ENCODE data around the gene INHBA. TPM values are rescaled to one million over a fixed set of nuclear protein-coding genes. Genes with fewer than 3 reads are reported as not detected.

The INHBA gene
- total and polyA plus RNA-seq, 2 experiments from 2014 or later = 5.5 to 8.8 TPM

- Histone ChIP-seq H3K9ac (no peak overlapping the region), H3K9me3 (ENCODE audit: low read depth) (no peaks in the 10 kb centered on the region), H4K20me1 (ENCODE audit: insufficient read depth) (no peaks in the 10 kb centered on the region), H3K36me3 (ENCODE audit: low read depth) (no peaks in the 10 kb centered on the region), H3K4me2 (ENCODE audit: unreplicated experiment) (no peak overlapping the region), H3K4me3 (no peak overlapping the region), H3K9me2 (ENCODE audit: insufficient read depth) (no peaks in the 10 kb centered on the region), H3K4me1 (ENCODE audit: insufficient read depth) (peaks cover 16% of the 10 kb centered on the region), H2AFZ (no peak overlapping the region), H3K27me3 (replicated peaks; ENCODE audit: insufficient read depth) (no peaks in the 10 kb centered on the region), H3K27ac (no peak overlapping the region), H3F3A (ENCODE audit: insufficient read depth) (peaks cover 74% of the 10 kb centered on the region), H3K79me2 (ENCODE audit: insufficient read depth) (peaks cover 28% of the 10 kb centered on the region)
- DNase-seq = no peak
- in situ Hi-C loops (cut with MboI) = no loop called here
- TF ChIP-seq EZH2 (IDR thresholded peaks at IDR 0.05; ENCODE audit: insufficient read depth, poor library complexity, severe bottlenecking) (no peak), EZH2phosphoT487 (IDR thresholded peaks at IDR 0.05; ENCODE audit: insufficient read depth, low read depth) (no peak)
- 96% methylated on average over 15 to 16 of the region's 16 CpGs for WGBS, 2 experiments (ENCODE audit: low coverage in 1 of 2, low lambda C conversion rate in 2 of 2, missing lambda C conversion rate in 2 of 2)
Measured at GRCh38 chr7:41689815-41690214, 13.1 kb downstream of the INHBA start.

GRCh38 chr7:41688906-41689305 is 14.0 kb downstream of the INHBA start:
- no peaks in the 10 kb centered on the region for H3K9me3 ChIP-seq (ENCODE audit: low read depth)
- no peak overlapping the region for H3K27ac ChIP-seq
- no peak for DNase-seq
- H2AFZ ChIP-seq = no peak overlapping the region
- H4K20me1 ChIP-seq (ENCODE audit: insufficient read depth) = no peaks in the 10 kb centered on the region
- TF ChIP-seq EZH2phosphoT487 (IDR thresholded peaks at IDR 0.05; ENCODE audit: insufficient read depth, low read depth) = no peak
- no peak for TF ChIP-seq EZH2 (IDR thresholded peaks at IDR 0.05; ENCODE audit: insufficient read depth, poor library complexity, severe bottlenecking)
- H3K4me1 ChIP-seq (ENCODE audit: insufficient read depth) = peaks cover 10% of the 10 kb centered on the region; the same call in 1 of the 2 replicates
- H3K9me2 ChIP-seq (ENCODE audit: insufficient read depth) = no peaks in the 10 kb centered on the region
- no peaks in the 10 kb centered on the region for H3K27me3 ChIP-seq (replicated peaks; ENCODE audit: insufficient read depth)
- WGBS, 2 experiments (ENCODE audit: low coverage in 1 of 2, low lambda C conversion rate in 2 of 2, missing lambda C conversion rate in 2 of 2) = 77 to 82% methylated on average over 2 of the region's 2 CpGs
- H3F3A ChIP-seq (ENCODE audit: insufficient read depth) = peaks cover 73% of the 10 kb centered on the region
- in situ Hi-C loops (cut with MboI) = no loop called here
- H3K4me3 ChIP-seq = no peak overlapping the region
- no peak overlapping the region for H3K9ac ChIP-seq
- no peak overlapping the region for H3K4me2 ChIP-seq (ENCODE audit: unreplicated experiment)
- H3K79me2 ChIP-seq (ENCODE audit: insufficient read depth) = peaks cover 18% of the 10 kb centered on the region
- no peaks in the 10 kb centered on the region for H3K36me3 ChIP-seq (ENCODE audit: low read depth)

GRCh38 chr7:41688012-41688625 is 14.8 kb downstream of the INHBA start:
- in situ Hi-C loops (cut with MboI) = no loop called here
- 95 to 100% methylated on average over 2 of the region's 2 CpGs for WGBS, 2 experiments (ENCODE audit: low coverage in 1 of 2, low lambda C conversion rate in 2 of 2, missing lambda C conversion rate in 2 of 2)
- H3K36me3 ChIP-seq (ENCODE audit: low read depth) = no peaks in the 10 kb centered on the region
- no peaks in the 10 kb centered on the region for H3K27me3 ChIP-seq (replicated peaks; ENCODE audit: insufficient read depth)
- TF ChIP-seq EZH2phosphoT487 (IDR thresholded peaks at IDR 0.05; ENCODE audit: insufficient read depth, low read depth) (no peak), EZH2 (IDR thresholded peaks at IDR 0.05; ENCODE audit: insufficient read depth, poor library complexity, severe bottlenecking) (no peak)
- H3K4me1 ChIP-seq (ENCODE audit: insufficient read depth) = peaks cover 10% of the 10 kb centered on the region; the same call in 1 of the 2 replicates
- peaks cover 79% of the 10 kb centered on the region for H3F3A ChIP-seq (ENCODE audit: insufficient read depth)
- peak; percentile 55 for DNase-seq
- H3K4me2 ChIP-seq (ENCODE audit: unreplicated experiment) = no peak overlapping the region
- no peaks in the 10 kb centered on the region for H3K9me3 ChIP-seq (ENCODE audit: low read depth)
- H3K4me3 ChIP-seq = no peak overlapping the region
- no peak overlapping the region for H3K9ac ChIP-seq
- H3K27ac ChIP-seq = no peak overlapping the region
- H2AFZ ChIP-seq = no peak overlapping the region
- H4K20me1 ChIP-seq (ENCODE audit: insufficient read depth) = no peaks in the 10 kb centered on the region
- peaks cover 11% of the 10 kb centered on the region; the same call in 1 of the 2 replicates for H3K79me2 ChIP-seq (ENCODE audit: insufficient read depth)
- H3K9me2 ChIP-seq (ENCODE audit: insufficient read depth) = no peaks in the 10 kb centered on the region

DNA sequence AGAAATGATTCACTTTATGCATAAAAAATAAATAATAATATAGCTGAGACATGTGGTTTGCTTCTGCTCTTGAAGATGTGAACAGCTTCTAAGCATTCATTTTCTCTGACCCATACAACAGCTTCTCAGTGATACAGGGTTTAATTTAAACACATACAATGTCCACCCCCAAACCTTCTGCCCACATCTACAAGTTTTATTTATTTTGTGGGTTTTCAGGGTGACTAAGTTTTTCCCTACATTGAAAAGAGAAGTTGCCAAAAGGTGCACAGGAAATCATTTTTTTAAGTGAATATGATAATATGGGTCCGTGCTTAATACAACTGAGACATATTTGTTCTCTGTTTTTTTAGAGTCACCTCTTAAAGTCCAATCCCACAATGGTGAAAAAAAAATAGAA is 17.2 kb downstream of the INHBA start:
- DNase-seq = peak; percentile 52
- H4K20me1 ChIP-seq (ENCODE audit: insufficient read depth) = no peaks in the 10 kb centered on the region
- H3K4me3 ChIP-seq = no peak overlapping the region
- no peaks in the 10 kb centered on the region for H3K9me2 ChIP-seq (ENCODE audit: insufficient read depth)
- TF ChIP-seq EZH2phosphoT487 (IDR thresholded peaks at IDR 0.05; ENCODE audit: insufficient read depth, low read depth) = no peak
- in situ Hi-C loops (cut with MboI) = no loop called here
- peaks cover 62% of the 10 kb centered on the region for H3F3A ChIP-seq (ENCODE audit: insufficient read depth)
- peaks cover 10% of the 10 kb centered on the region; the same call in 1 of the 2 replicates for H3K4me1 ChIP-seq (ENCODE audit: insufficient read depth)
- no peaks in the 10 kb centered on the region for H3K36me3 ChIP-seq (ENCODE audit: low read depth)
- no peak overlapping the region for H2AFZ ChIP-seq
- H3K4me2 ChIP-seq (ENCODE audit: unreplicated experiment) = peak overlapping the region; percentile 16
- WGBS, 2 experiments (ENCODE audit: low coverage in 1 of 2, low lambda C conversion rate in 2 of 2, missing lambda C conversion rate in 2 of 2) = 33 to 39% methylated on average over 1 of the region's 1 CpG
- H3K9ac ChIP-seq = no peak overlapping the region
- H3K27me3 ChIP-seq (replicated peaks; ENCODE audit: insufficient read depth) = no peaks in the 10 kb centered on the region
- H3K27ac ChIP-seq = no peak overlapping the region
- 0 out of 2 replicates have a peak, but pooled peaks cover 5% of the 10 kb centered on the region for H3K79me2 ChIP-seq (ENCODE audit: insufficient read depth)
- H3K9me3 ChIP-seq (ENCODE audit: low read depth) = no peaks in the 10 kb centered on the region

DNA sequence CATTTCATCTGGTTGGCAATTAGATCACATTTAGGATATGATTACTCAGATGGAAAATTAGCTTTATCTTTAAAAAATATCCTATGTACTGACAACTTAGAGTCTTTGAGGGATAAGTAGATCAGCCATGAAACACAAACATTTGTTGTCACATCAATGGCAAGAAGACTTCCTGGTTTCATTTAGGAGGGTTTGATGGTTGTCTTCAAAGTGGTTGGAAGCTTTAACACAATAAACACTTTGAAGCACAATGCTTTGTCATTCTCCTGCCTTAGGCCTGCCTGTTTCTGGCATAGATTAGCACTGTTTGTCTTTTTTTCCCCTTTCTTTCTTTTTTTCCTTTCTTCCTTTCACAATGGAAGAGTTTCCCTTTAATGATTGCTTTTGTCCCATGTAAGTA is 20.5 kb downstream of the INHBA start:
- peaks cover 17% of the 10 kb centered on the region for H3K4me1 ChIP-seq (ENCODE audit: insufficient read depth)
- H3K27ac ChIP-seq = no peak overlapping the region
- H4K20me1 ChIP-seq (ENCODE audit: insufficient read depth) = no peaks in the 10 kb centered on the region
- DNase-seq = no peak
- no peak overlapping the region for H2AFZ ChIP-seq
- in situ Hi-C loops (cut with MboI) = no loop called here
- no peak overlapping the region for H3K9ac ChIP-seq
- H3K27me3 ChIP-seq (replicated peaks; ENCODE audit: insufficient read depth) = no peaks in the 10 kb centered on the region
- H3K4me3 ChIP-seq = no peak overlapping the region
- H3K79me2 ChIP-seq (ENCODE audit: insufficient read depth) = no peaks in the 10 kb centered on the region
- H3F3A ChIP-seq (ENCODE audit: insufficient read depth) = peaks cover 55% of the 10 kb centered on the region
- H3K36me3 ChIP-seq (ENCODE audit: low read depth) = no peaks in the 10 kb centered on the region
- H3K9me2 ChIP-seq (ENCODE audit: insufficient read depth) = no peaks in the 10 kb centered on the region
- no peak overlapping the region for H3K4me2 ChIP-seq (ENCODE audit: unreplicated experiment)
- no peak for TF ChIP-seq EZH2 (IDR thresholded peaks at IDR 0.05; ENCODE audit: insufficient read depth, poor library complexity, severe bottlenecking)
- TF ChIP-seq EZH2phosphoT487 (IDR thresholded peaks at IDR 0.05; ENCODE audit: insufficient read depth, low read depth) = no peak
- no peaks in the 10 kb centered on the region for H3K9me3 ChIP-seq (ENCODE audit: low read depth)

Measured in GM23248 (cell line).